Measurements from ENCODE around the gene RELCH. TPM values are rescaled to one million over a fixed set of nuclear protein-coding genes. Genes with fewer than 3 reads are reported as not detected.

The RELCH gene
- total and polyA plus RNA-seq, 10 of the 15 experiments (the other 5 are each of a cell fraction or from before 2014, with no cell fraction given), result 3.1 to 23.6 (median 14.5) TPM

DNA sequence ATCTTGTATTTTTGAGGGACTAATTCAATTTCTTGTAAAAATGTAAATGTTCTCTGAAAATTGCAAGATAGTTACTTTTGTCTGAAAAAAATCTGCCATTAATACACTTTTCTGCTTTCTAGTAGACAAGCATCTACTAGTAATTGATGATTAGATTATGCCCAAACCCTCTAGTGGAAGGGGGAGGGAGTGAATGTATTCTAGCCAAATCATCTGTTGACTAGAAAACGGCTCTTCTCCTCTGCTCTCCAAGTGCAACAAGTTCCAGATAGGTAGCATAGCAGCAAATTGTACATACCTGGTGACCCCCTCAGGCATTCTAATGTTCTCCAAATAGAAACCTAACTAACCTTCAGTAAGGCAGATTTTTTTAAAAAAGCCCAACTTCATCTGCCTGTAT is 58.6 kb downstream of the RELCH start:
- Histone ChIP-seq H3K4me2 (ENCODE audit: control insufficient read depth, insufficient read depth) (no peak overlapping the region), H3K79me2 (ENCODE audit: control insufficient read depth, insufficient read depth, low read length) (no peaks in the 10 kb centered on the region), H3K36me3 (ENCODE audit: control insufficient read depth in 2 of 2, insufficient read depth in 2 of 2, low read length in 1 of 2) (peaks cover 0 to 4% of the 10 kb centered on the region in 2 experiments; a peak in 2 of 4 replicates), H4K20me1 (ENCODE audit: control insufficient read depth, insufficient read depth) (no peaks in the 10 kb centered on the region), H3K4me1 (ENCODE audit: control insufficient read depth, insufficient read depth, low read length) (no peaks in the 10 kb centered on the region), H3K9ac (ENCODE audit: control insufficient read depth, insufficient read depth, low read length) (no peak overlapping the region), H2AFZ (ENCODE audit: control insufficient read depth, low read depth, low read length) (no peak overlapping the region), H3K27me3 (replicated peaks in 1 of 2; ENCODE audit: control insufficient read depth in 2 of 2, insufficient read depth in 2 of 2, low read length in 1 of 2) (no peaks in the 10 kb centered on the region), H3K27ac (ENCODE audit: control insufficient read depth, insufficient read depth) (no peak overlapping the region), H3K4me3 (no peak overlapping the region), H3K9me3 (replicated peaks; ENCODE audit: control insufficient read depth, insufficient read depth, low read length) (no peaks in the 10 kb centered on the region)
- WGBS (ENCODE audit: insufficient coverage, insufficient replicate concordance, low lambda C conversion rate, missing lambda C conversion rate), result 53% methylated on average over 1 of the region's 1 CpG
- in situ Hi-C loops (cut with MboI), result loop anchor here (5.0 kb wide), 1 partner anchor 58 kb away; the partner anchor contains the start of genes PIGN and RELCH
- BruUV-seq (replicated peaks), result no TSS peak
- ChIA-PET CTCF (interaction anchor here (0.7 to 8.3 kb wide), 4 partner anchors 13 to 180 kb away, joined by 3 to 268 read pairs (median 3); partner anchors contain the start of genes PIGN and RELCH), SMC1A (ENCODE audit: uncharacterized antibody, unreplicated experiment) (interaction anchor here (0.9 to 1.2 kb wide), 2 partner anchors 13 to 59 kb away, joined by 3 read pairs; partner anchors contain the start of genes PIGN and RELCH), RAD21 (ENCODE audit: unreplicated experiment) (interaction anchor here (1.2 to 6.4 kb wide), 2 partner anchors 48 to 62 kb away, joined by 3 to 98 read pairs; partner anchors contain the start of genes PIGN and RELCH), POLR2A (no interaction called here)
- no peak; the same call in 2 of the 3 replicates for ATAC-seq
- DNase-seq (ENCODE audit: low read depth, low spot score), result no peak
- TF ChIP-seq SUPT20H (IDR thresholded peaks at IDR 0.05; ENCODE audit: borderline replicate concordance, control insufficient read depth, low read depth, low read length), result no peak
- no peak for TF ChIP-seq STAT1 (conservative IDR thresholded peaks at IDR 0.05)
- peak in 2 of 3 experiments; percentile 11 to 17; a peak in 1 of 6 replicates for TF ChIP-seq CTCF (IDR thresholded peaks at IDR 0.05 in 2 of 3, conservative IDR thresholded peaks at IDR 0.05 in 1 of 3; ENCODE audit: control insufficient read depth in 2 of 3, extremely low read depth in 1 of 3, insufficient read depth in 1 of 3, low read depth in 3 of 3, low read length in 3 of 3)
- TF ChIP-seq RCOR1 (conservative IDR thresholded peaks at IDR 0.05; ENCODE audit: low read depth, low read length), result no peak
- no peak for FAIRE-seq
- intact Hi-C loops (cut with micrococcal nuclease; ENCODE audit: unreplicated experiment), result no loop called here
